HepG2 (cell line): ENCODE data around the gene THRAP3. TPM values are rescaled to one million over a fixed set of nuclear protein-coding genes. Genes with fewer than 3 reads are reported as not detected.

Source experiments
- AGO1 ChIP-seq: fragments of 200-400 bp; formaldehyde crosslinking; IDR thresholded peaks from 2 replicates; pipeline ENCODE4 v1.6.1; 2017; ENCODE audit warnings: mild to moderate bottlenecking, low read depth, low read length, moderate library complexity; ENCODE audit not compliant: poor library complexity, severe bottlenecking
- BRF2 ChIP-seq: sonication (generic); formaldehyde crosslinking; IDR thresholded peaks from 2 replicates; pipeline ENCODE4 v1.8.1; 2022; ENCODE audit warnings: mild to moderate bottlenecking, missing genetic modification reagents
- CBX2 ChIP-seq, 2 experiments: fragments of 200-600 bp in 1 of 2; sonication (generic); formaldehyde crosslinking in 1 of 2; IDR thresholded peaks; 2 replicates each; pipeline versions ENCODE4 v1.7.0 to v1.8.1; 2018 to 2022; ENCODE audit warnings: low read depth in 2 of 2, low read length in 1 of 2, mild to moderate bottlenecking in 1 of 2, missing genetic modification reagents in 1 of 2
- CHCHD3 ChIP-seq: sonication (generic); formaldehyde crosslinking; IDR thresholded peaks from 2 replicates; pipeline ENCODE4 v1.8.0; 2022; ENCODE audit warnings: mild to moderate bottlenecking, missing genetic modification reagents, moderate library complexity
- CREM ChIP-seq, 2 experiments: sonication (generic) in 1 of 2; formaldehyde crosslinking in 1 of 2; IDR thresholded peaks; 2 replicates each; pipeline versions ENCODE4 v1.4.0 to v1.6.1; 2016 to 2020; ENCODE audit warnings: antibody characterized with exemption in 1 of 2, mild to moderate bottlenecking in 1 of 2, missing genetic modification reagents in 1 of 2
- FOXC1 ChIP-seq: sonication (generic); formaldehyde crosslinking; IDR thresholded peaks from 2 replicates; pipeline ENCODE4 v1.8.0; 2022; ENCODE audit warnings: mild to moderate bottlenecking, missing genetic modification reagents, borderline replicate concordance
- GABPB1 ChIP-seq: IDR thresholded peaks from 2 replicates; pipeline ENCODE4 v1.6.1; 2016; ENCODE audit warnings: mild to moderate bottlenecking, missing genetic modification reagents, moderate library complexity, missing compliant biosample characterization
- GATAD1 ChIP-seq: IDR thresholded peaks from 2 replicates; pipeline ENCODE4 v1.6.1; 2016; ENCODE audit warnings: missing genetic modification reagents, missing compliant biosample characterization
- HMGA1 ChIP-seq: sonication (generic); formaldehyde crosslinking; conservative IDR thresholded peaks from 2 replicates; pipeline ENCODE4 v1.4.0; 2020; ENCODE audit warnings: missing genetic modification reagents
- IKZF4 ChIP-seq: sonication (generic); formaldehyde crosslinking; IDR thresholded peaks from 2 replicates; pipeline ENCODE4 v1.5.1; 2020; ENCODE audit warnings: borderline replicate concordance, mild to moderate bottlenecking, low read depth, missing genetic modification reagents; ENCODE audit errors: not compliant biosample characterization
- MTF1 ChIP-seq: sonication (generic); formaldehyde crosslinking; IDR thresholded peaks from 2 replicates; pipeline ENCODE4 v1.5.0; 2020; ENCODE audit warnings: missing genetic modification reagents
- NR1H2 ChIP-seq: sonication (generic); formaldehyde crosslinking; IDR thresholded peaks from 2 replicates; pipeline ENCODE4 v1.8.1; 2022; ENCODE audit warnings: low read depth, missing genetic modification reagents, borderline replicate concordance
- RBFOX2 ChIP-seq: fragments of 200-400 bp; formaldehyde crosslinking; IDR thresholded peaks from 2 replicates; pipeline ENCODE4 v1.6.1; 2017; ENCODE audit warnings: low read depth, mild to moderate bottlenecking, low read length
- SIN3A ChIP-seq: IDR thresholded peaks from 2 replicates; pipeline ENCODE4 v1.6.1; 2011; ENCODE audit warnings: low read depth, mild to moderate bottlenecking, control low read depth, low read length, borderline replicate concordance
- ZNF20 ChIP-seq: sonication (generic); formaldehyde crosslinking; IDR thresholded peaks from 2 replicates; pipeline ENCODE4 v1.4.0; 2020; ENCODE audit warnings: mild to moderate bottlenecking, moderate library complexity, missing genetic modification reagents
- ZNF276 ChIP-seq: sonication (generic); formaldehyde crosslinking; IDR thresholded peaks from 2 replicates; pipeline ENCODE4 v1.4.0; 2020; ENCODE audit warnings: mild to moderate bottlenecking, low read depth, missing genetic modification reagents
- ZNF318 ChIP-seq: sonication (generic); formaldehyde crosslinking; IDR thresholded peaks from 2 replicates; pipeline ENCODE4 v1.4.0; 2020; ENCODE audit warnings: mild to moderate bottlenecking, missing genetic modification reagents
- ZNF660 ChIP-seq: sonication (generic); formaldehyde crosslinking; IDR thresholded peaks from 2 replicates; pipeline ENCODE4 v1.5.1; 2020; ENCODE audit warnings: mild to moderate bottlenecking, low read depth, missing genetic modification reagents, borderline replicate concordance
- polyA plus RNA-seq, 8 experiments: library from polyadenylated mRNA; depleted of rRNA in 3 of 8; stranded (reverse) in 7 of 8; unstranded in 1 of 8; fragments of >200 nt; fragmentation: Illumina TruSeq in 4 of 8; extraction: Trizol in 4 of 8; gene quantifications; 2 replicates each; pipeline versions ENCODE4 v1.2.1 to v1.2.3, GENCODE V29; 2011 to 2016; ENCODE audit warnings: low read depth in 4 of 8, missing spikeins in 1 of 8, mixed read lengths in 1 of 8; ENCODE audit not compliant: insufficient read depth in 1 of 8
- total RNA-seq, 5 experiments: library from RNA; depleted of rRNA; stranded (reverse); fragments of >200 nt; fragmentation: Illumina TruSeq; extraction: Trizol; gene quantifications; 2 replicates each; pipeline ENCODE4 v1.2.3, GENCODE V29; 2016; ENCODE audit warnings: low read depth in 1 of 5

The THRAP3 gene
- total and polyA plus RNA-seq, 2 of the 13 experiments (the other 11 are each of a cell fraction or from before 2014, with no cell fraction given), result 45.0 to 92.6 TPM

GRCh38 chr1:36223996-36224536, at the start of gene THRAP3 (continued):
- TF ChIP-seq HMGA1 (CRISPR knock-in tag) (no peak), ZNF660 (CRISPR knock-in tag) (no peak), ZNF276 (CRISPR knock-in tag) (no peak), FOXC1 (peak; percentile 75; the same call in 1 of the 2 replicates), CHCHD3 (no peak), ZNF318 (no peak), ZNF20 (CRISPR knock-in tag) (no peak), RBFOX2 (peak; percentile 98), GATAD1 (CRISPR knock-in tag) (peak; percentile 94), AGO1 (no peak), CBX2 (IDR thresholded peaks at IDR 0.05; ENCODE audit: low read depth, low read length) (no peak), CBX2 (CRISPR knock-in tag; IDR thresholded peaks at IDR 0.05; ENCODE audit: low read depth) (no peak), BRF2 (CRISPR knock-in tag) (no peak), CREM (IDR thresholded peaks at IDR 0.05) (peak; percentile 99), CREM (CRISPR knock-in tag; IDR thresholded peaks at IDR 0.05) (peak; percentile 72; the same call in 1 of the 2 replicates), MTF1 (no peak), SIN3A (peak; percentile 66), IKZF4 (CRISPR knock-in tag) (no peak), GABPB1 (CRISPR knock-in tag) (peak; percentile 94), NR1H2 (CRISPR knock-in tag) (no peak)
